B cell (primary cell): ENCODE results near the gene RTN4RL1. TPM values are rescaled to one million over a fixed set of nuclear protein-coding genes. Genes with fewer than 3 reads are reported as not detected.

Experiments used
- ATAC-seq: fragments of 200-7000 bp; cut with Tn5 transposase; one replicate; pipeline ENCODE4 v1.10.0; 2021; ENCODE audit warnings: low read depth, mild to moderate bottlenecking, moderate number of reproducible peaks, moderate library complexity
- CTCF ChIA-PET: fragments of 350-600 bp; sonication (Branson Sonifier 250); formaldehyde crosslinking; loops from one replicate; lab custom pipeline; 2021; ENCODE audit warnings: antibody characterized with exemption, inconsistent platforms; lab: Charles Lee
- POLR2A ChIA-PET: fragments of 350-600 bp; sonication (Branson Sonifier 250); formaldehyde crosslinking; loops from one replicate; lab custom pipeline; 2021; ENCODE audit warnings: antibody characterized with exemption; lab: Charles Lee
- DNase-seq: peaks from one replicate; pipeline ENCODE4 v3.0.0; 2013
- H2AFZ ChIP-seq: 2 replicates; pipeline ENCODE4 v1.6.1; 2012; ENCODE audit warnings: mild to moderate bottlenecking, low read depth, low read length; ENCODE audit not compliant: insufficient read depth, poor library complexity, severe bottlenecking
- H3K27ac ChIP-seq, 2 donors: 1 replicate in 1 of 2; 2 replicates in 1 of 2; pipeline ENCODE4 v1.5.1; 2012 to 2013; ENCODE audit warnings: low read length in 2 of 2, mild to moderate bottlenecking in 2 of 2, moderate library complexity in 1 of 2
- H3K27me3 ChIP-seq, 4 experiments: fragments of 200-600 bp in 1 of 4; sonication (generic) in 1 of 4; replicated peaks in 1 of 4; 1 replicate in 2 of 4; 2 replicates in 2 of 4; pipeline versions ENCODE4 v1.6.1 to v1.7.0; 2013 to 2016; ENCODE audit warnings: low read length in 3 of 4, mild to moderate bottlenecking in 2 of 4, mixed read lengths in 1 of 4, moderate library complexity in 1 of 4; ENCODE audit not compliant: insufficient read depth in 4 of 4, control insufficient read depth in 3 of 4; ENCODE audit errors: control extremely low read depth in 1 of 4
- H3K36me3 ChIP-seq, 2 experiments: replicated peaks in 1 of 2; 1 replicate in 1 of 2; 2 replicates in 1 of 2; pipeline versions ENCODE4 v1.6.1 to v1.7.1; 2013; ENCODE audit warnings: low read length in 1 of 2; ENCODE audit not compliant: insufficient read depth in 2 of 2, control insufficient read depth in 1 of 2; ENCODE audit errors: control extremely low read depth in 1 of 2, extremely low read depth in 1 of 2
- H3K4me1 ChIP-seq, 2 donors: fragments of 200-600 bp in 1 of 2; sonication (generic) in 1 of 2; 1 replicate in 1 of 2; 2 replicates in 1 of 2; pipeline versions ENCODE4 v1.5.1 to v1.6.1; 2013 to 2017; ENCODE audit warnings: low read length in 2 of 2; ENCODE audit not compliant: control insufficient read depth in 2 of 2, insufficient read depth in 2 of 2
- H3K4me2 ChIP-seq: replicated peaks from 2 replicates; pipeline ENCODE3; 2012; ENCODE audit warnings: mild to moderate bottlenecking, low read depth, low read length; ENCODE audit not compliant: poor library complexity, severe bottlenecking
- H3K4me3 ChIP-seq, 5 experiments: fragments of 200-600 bp in 1 of 5; sonication (generic) in 1 of 5; 1 replicate in 3 of 5; 2 replicates in 2 of 5; pipeline versions ENCODE4 v1.5.1 to v1.7.0; 2011 to 2016; ENCODE audit warnings: low read length in 4 of 5, mild to moderate bottlenecking in 4 of 5, low read depth in 2 of 5, control low read depth in 1 of 5, moderate library complexity in 1 of 5; ENCODE audit not compliant: insufficient read depth in 1 of 5; ENCODE audit errors: control extremely low read depth in 1 of 5, extremely low read depth in 1 of 5
- H3K79me2 ChIP-seq: fragments of 200-600 bp; sonication (generic); one replicate; pipeline ENCODE4 v1.6.0; 2016; ENCODE audit warnings: low read length; ENCODE audit not compliant: control insufficient read depth, insufficient read depth
- H3K9ac ChIP-seq: fragments of 200-600 bp; sonication (generic); 2 replicates; pipeline ENCODE4 v1.6.1; 2017; ENCODE audit warnings: mild to moderate bottlenecking, low read length, moderate library complexity
- H3K9me3 ChIP-seq, 3 donors: one replicate each; pipeline versions ENCODE4 v1.6.1 to v1.7.1; 2013; ENCODE audit warnings: low read length in 2 of 3; ENCODE audit not compliant: control insufficient read depth in 2 of 3, insufficient read depth in 1 of 3; ENCODE audit errors: control extremely low read depth in 1 of 3
- H4K20me1 ChIP-seq: 2 replicates; pipeline ENCODE4 v1.6.0; 2012; ENCODE audit warnings: mild to moderate bottlenecking, low read length; ENCODE audit not compliant: insufficient read depth, control insufficient read depth, poor library complexity, severe bottlenecking
- H3K27ac Mint-ChIP-seq: one replicate; pipeline ENCODE4 v1.8.0; 2021; ENCODE audit warnings: mixed read lengths
- H3K27me3 Mint-ChIP-seq: one replicate; pipeline ENCODE4 v1.8.0; 2021; ENCODE audit warnings: mixed read lengths
- H3K4me1 Mint-ChIP-seq: one replicate; pipeline ENCODE4 v1.8.0; 2021; ENCODE audit warnings: mixed read lengths
- H3K4me3 Mint-ChIP-seq: one replicate; pipeline ENCODE4 v1.8.0; 2021; ENCODE audit warnings: mixed read lengths
- H3K9me3 Mint-ChIP-seq: one replicate; pipeline ENCODE4 v1.8.0; 2022; ENCODE audit warnings: mixed read lengths; ENCODE audit not compliant: insufficient read depth
- EZH2 ChIP-seq: IDR thresholded peaks from 2 replicates; pipeline ENCODE4 v1.6.1; 2012; ENCODE audit warnings: borderline replicate concordance, low read depth, mild to moderate bottlenecking, moderate library complexity, low read length; ENCODE audit not compliant: insufficient read depth, poor library complexity, severe bottlenecking
- WGBS: methylation state at CpG from one replicate; pipeline ENCODE4 v1.1.5; 2013; ENCODE audit warnings: missing lambda C conversion rate; ENCODE audit not compliant: insufficient coverage; 5-methylcytosine and 5-hydroxymethylcytosine counted together
- intact Hi-C: fragments of 100-400 bp; cut with micrococcal nuclease; formaldehyde crosslinking; loops from one replicate; pipeline ENCODE4 v1.10.0; 2022
- polyA plus RNA-seq: library from polyadenylated mRNA; depleted of rRNA; stranded (reverse); fragments of >200 nt; gene quantifications from 2 replicates; pipeline ENCODE4 v1.2.3, GENCODE V29; 2012
- total RNA-seq, 2 donors: library from RNA; stranded (reverse); fragments of 120-200 nt in 1 of 2; gene quantifications; 1 replicate in 1 of 2; 2 replicates in 1 of 2; pipeline versions ENCODE4 v1.2.3 to v1.2.4, GENCODE V29; 2013 to 2022
- TF ChIP-seq, protein P1 (sequence below): fragments of 200-600 bp; IDR thresholded peaks from one replicate; pipeline ENCODE4 v1.8.0; 2022; ENCODE audit warnings: antibody characterized with exemption, mild to moderate bottlenecking

The RTN4RL1 gene
- total and polyA plus RNA-seq, 2 donors (not counting 1 experiment from before 2014, with no cell fraction given), result 0.03 to 0.07 TPM

DNA sequence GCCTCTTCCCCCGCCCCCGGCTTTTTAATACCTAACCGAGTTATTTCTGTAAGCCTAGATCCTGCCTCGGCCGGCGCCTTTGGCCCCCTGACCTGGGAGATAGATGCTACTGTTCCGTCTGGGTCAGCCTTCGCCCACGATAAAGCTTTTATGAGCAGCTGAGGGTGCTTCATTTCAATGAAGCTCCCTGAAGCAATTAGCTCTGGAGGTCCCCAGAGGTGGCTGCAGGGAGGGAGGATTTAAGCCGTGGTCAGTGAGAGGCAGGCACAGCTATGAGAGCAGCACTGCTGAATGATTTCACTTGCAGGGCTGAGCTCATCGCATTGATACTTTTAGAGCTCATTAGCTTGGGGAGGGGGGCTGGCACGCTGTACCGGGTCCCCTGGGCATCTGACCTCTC is 105.9 kb downstream of the RTN4RL1 start:
- ATAC-seq (no peak), DNase-seq (no peak)
- no peak overlapping the region for H3K27ac Mint-ChIP-seq
- ChIA-PET CTCF (interaction anchor here (1.0 kb wide), 1 partner anchor 37 kb away, joined by 3 read pairs; no protein-coding TSS in a partner anchor), POLR2A (no interaction called here)
- H3K9ac ChIP-seq, result no peak overlapping the region
- intact Hi-C loops, result no loop called here
- H2AFZ ChIP-seq, result no peak overlapping the region
- H3K79me2 ChIP-seq, result no peaks in the 10 kb centered on the region
- no peaks in the 10 kb centered on the region for H3K27me3 Mint-ChIP-seq
- no peaks in the 10 kb centered on the region for H3K27me3 ChIP-seq
- no peaks in the 10 kb centered on the region for H3K9me3 Mint-ChIP-seq
- H4K20me1 ChIP-seq, result no peaks in the 10 kb centered on the region
- no peaks in the 10 kb centered on the region for H3K9me3 ChIP-seq
- no peaks in the 10 kb centered on the region for H3K36me3 ChIP-seq
- no peak overlapping the region for H3K4me3 ChIP-seq
- no peak overlapping the region for H3K4me3 Mint-ChIP-seq
- WGBS, result 95% methylated on average over 11 of the region's 13 CpGs
- peaks cover 0 to 7% of the 10 kb centered on the region in 2 donors for H3K4me1 ChIP-seq
- H3K4me2 ChIP-seq, result no peak overlapping the region
- peaks cover 6% of the 10 kb centered on the region for H3K4me1 Mint-ChIP-seq
- H3K27ac ChIP-seq, result no peak overlapping the region
- TF ChIP-seq EZH2, result no peak
- TF ChIP-seq, protein P1, sequence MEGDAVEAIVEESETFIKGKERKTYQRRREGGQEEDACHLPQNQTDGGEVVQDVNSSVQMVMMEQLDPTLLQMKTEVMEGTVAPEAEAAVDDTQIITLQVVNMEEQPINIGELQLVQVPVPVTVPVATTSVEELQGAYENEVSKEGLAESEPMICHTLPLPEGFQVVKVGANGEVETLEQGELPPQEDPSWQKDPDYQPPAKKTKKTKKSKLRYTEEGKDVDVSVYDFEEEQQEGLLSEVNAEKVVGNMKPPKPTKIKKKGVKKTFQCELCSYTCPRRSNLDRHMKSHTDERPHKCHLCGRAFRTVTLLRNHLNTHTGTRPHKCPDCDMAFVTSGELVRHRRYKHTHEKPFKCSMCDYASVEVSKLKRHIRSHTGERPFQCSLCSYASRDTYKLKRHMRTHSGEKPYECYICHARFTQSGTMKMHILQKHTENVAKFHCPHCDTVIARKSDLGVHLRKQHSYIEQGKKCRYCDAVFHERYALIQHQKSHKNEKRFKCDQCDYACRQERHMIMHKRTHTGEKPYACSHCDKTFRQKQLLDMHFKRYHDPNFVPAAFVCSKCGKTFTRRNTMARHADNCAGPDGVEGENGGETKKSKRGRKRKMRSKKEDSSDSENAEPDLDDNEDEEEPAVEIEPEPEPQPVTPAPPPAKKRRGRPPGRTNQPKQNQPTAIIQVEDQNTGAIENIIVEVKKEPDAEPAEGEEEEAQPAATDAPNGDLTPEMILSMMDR, result no peak

DNA sequence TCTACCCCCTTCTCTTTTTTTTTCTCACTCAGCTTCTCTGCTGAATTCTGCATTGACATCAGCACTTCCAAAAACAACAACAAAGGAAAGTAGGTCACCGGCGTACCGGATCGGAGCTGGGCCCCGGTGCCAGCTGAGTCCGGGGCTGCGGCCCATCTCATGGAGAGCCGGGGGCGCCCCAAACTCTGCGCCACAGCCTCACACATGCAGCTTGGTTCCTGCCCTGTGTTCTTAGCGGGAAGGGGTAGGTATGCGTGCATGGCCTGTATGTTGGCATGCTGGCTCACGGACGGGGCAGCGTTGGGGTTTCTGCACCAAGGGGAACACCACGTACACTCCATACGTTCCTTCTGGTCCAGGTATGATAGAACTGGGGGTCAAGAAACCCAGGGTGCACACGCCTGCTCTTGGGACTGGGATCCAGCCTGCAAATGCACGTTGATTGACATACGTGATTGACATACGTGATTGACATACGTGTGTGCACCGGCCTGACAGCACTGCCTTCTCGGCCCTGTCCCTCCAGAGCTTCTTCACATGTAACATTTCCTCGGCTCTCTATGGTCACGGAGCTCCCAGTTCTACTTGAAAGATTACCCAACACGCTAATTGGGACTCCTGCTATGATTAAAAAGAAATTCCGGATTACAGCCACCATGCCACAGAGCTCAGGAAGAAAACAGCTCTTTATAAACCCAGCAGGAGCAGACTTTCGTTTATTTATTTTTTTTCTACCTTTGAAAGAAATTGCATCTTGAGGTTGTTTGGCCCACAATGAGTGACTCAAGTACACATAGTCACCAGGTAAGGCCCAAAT is 106.6 kb downstream of the RTN4RL1 start:
- H3K27me3 Mint-ChIP-seq, result no peaks in the 10 kb centered on the region
- no peak overlapping the region for H3K4me3 Mint-ChIP-seq
- intact Hi-C loops, result no loop called here
- POLR2A ChIA-PET, result no interaction called here
- no peaks in the 10 kb centered on the region for H3K9me3 Mint-ChIP-seq
- H3K27me3 ChIP-seq, result no peaks in the 10 kb centered on the region
- H2AFZ ChIP-seq, result no peak overlapping the region
- H3K4me1 ChIP-seq, result peaks cover 0 to 7% of the 10 kb centered on the region in 2 donors
- H3K79me2 ChIP-seq, result no peaks in the 10 kb centered on the region
- no peak overlapping the region for H3K9ac ChIP-seq
- H3K27ac ChIP-seq, result no peak overlapping the region
- DNase-seq, result no peak
- no peak overlapping the region for H3K4me2 ChIP-seq
- H3K4me1 Mint-ChIP-seq, result peaks cover 6% of the 10 kb centered on the region
- CTCF ChIA-PET, result interaction anchor here (0.5 to 1.0 kb wide), 2 partner anchors 37 to 396 kb away, joined by 3 read pairs; no protein-coding TSS in a partner anchor
- 95% methylated on average over 28 of the region's 29 CpGs for WGBS
- H4K20me1 ChIP-seq, result no peaks in the 10 kb centered on the region
- no peaks in the 10 kb centered on the region for H3K9me3 ChIP-seq
- no peak for ATAC-seq
- TF ChIP-seq EZH2, result no peak
- TF ChIP-seq, protein P1, result no peak
- H3K36me3 ChIP-seq, result no peaks in the 10 kb centered on the region
- H3K27ac Mint-ChIP-seq, result no peak overlapping the region
- H3K4me3 ChIP-seq, result no peak overlapping the region
